ENCODE data around the gene OSTF1.

The OSTF1 gene

GRCh38 chr9:75147638-75148037, 59.3 kb downstream of the OSTF1 start:
- DNase-seq (ENCODE audit: low read depth, low spot score) = peak; percentile 51

GRCh38 chr9:75148561-75148960, 60.2 kb downstream of the OSTF1 start:
- in situ Hi-C loops (cut with HindIII; ENCODE audit: low sequenced_read_pairs) = no loop called here
- TF ChIP-seq, protein P1, sequence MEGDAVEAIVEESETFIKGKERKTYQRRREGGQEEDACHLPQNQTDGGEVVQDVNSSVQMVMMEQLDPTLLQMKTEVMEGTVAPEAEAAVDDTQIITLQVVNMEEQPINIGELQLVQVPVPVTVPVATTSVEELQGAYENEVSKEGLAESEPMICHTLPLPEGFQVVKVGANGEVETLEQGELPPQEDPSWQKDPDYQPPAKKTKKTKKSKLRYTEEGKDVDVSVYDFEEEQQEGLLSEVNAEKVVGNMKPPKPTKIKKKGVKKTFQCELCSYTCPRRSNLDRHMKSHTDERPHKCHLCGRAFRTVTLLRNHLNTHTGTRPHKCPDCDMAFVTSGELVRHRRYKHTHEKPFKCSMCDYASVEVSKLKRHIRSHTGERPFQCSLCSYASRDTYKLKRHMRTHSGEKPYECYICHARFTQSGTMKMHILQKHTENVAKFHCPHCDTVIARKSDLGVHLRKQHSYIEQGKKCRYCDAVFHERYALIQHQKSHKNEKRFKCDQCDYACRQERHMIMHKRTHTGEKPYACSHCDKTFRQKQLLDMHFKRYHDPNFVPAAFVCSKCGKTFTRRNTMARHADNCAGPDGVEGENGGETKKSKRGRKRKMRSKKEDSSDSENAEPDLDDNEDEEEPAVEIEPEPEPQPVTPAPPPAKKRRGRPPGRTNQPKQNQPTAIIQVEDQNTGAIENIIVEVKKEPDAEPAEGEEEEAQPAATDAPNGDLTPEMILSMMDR (IDR thresholded peaks at IDR 0.05; ENCODE audit: low read depth, low read length) = no peak
- H3K4me3 ChIP-seq (ENCODE audit: low read depth, low read length) = no peak overlapping the region
- DNase-seq (ENCODE audit: low read depth, low spot score) = peak; percentile 96

More at GRCh38 chr9:75147638-75148037, 59.3 kb downstream of the OSTF1 start:
- TF ChIP-seq, protein P1 (IDR thresholded peaks at IDR 0.05; ENCODE audit: low read depth, low read length) = no peak
- in situ Hi-C loops (cut with HindIII; ENCODE audit: low sequenced_read_pairs) = no loop called here
- no peak overlapping the region for H3K4me3 ChIP-seq (ENCODE audit: low read depth, low read length)

GRCh38 chr9:75149841-75150241, 61.5 kb downstream of the OSTF1 start:
- no peak for DNase-seq (ENCODE audit: low read depth, low spot score)
- H3K4me3 ChIP-seq (ENCODE audit: low read depth, low read length) = no peak overlapping the region
- TF ChIP-seq, protein P1 (IDR thresholded peaks at IDR 0.05; ENCODE audit: low read depth, low read length) = no peak
- in situ Hi-C loops (cut with HindIII; ENCODE audit: low sequenced_read_pairs) = no loop called here

GRCh38 chr9:75150512-75150911, 62.2 kb downstream of the OSTF1 start:
- no peak for DNase-seq (ENCODE audit: low read depth, low spot score)
- in situ Hi-C loops (cut with HindIII; ENCODE audit: low sequenced_read_pairs) = no loop called here
- no peak overlapping the region for H3K4me3 ChIP-seq (ENCODE audit: low read depth, low read length)
- TF ChIP-seq, protein P1 (IDR thresholded peaks at IDR 0.05; ENCODE audit: low read depth, low read length) = no peak

- in situ Hi-C loops (cut with HindIII; ENCODE audit: low sequenced_read_pairs) = no loop called here
- H3K4me3 ChIP-seq (ENCODE audit: low read depth, low read length) = no peak overlapping the region
- TF ChIP-seq, protein P1 (IDR thresholded peaks at IDR 0.05; ENCODE audit: low read depth, low read length) = no peak
- no peak for DNase-seq (ENCODE audit: low read depth, low spot score)
These were observed 64.1 kb downstream of the OSTF1 start for GRCh38 chr9:75152416-75152815.

DNA sequence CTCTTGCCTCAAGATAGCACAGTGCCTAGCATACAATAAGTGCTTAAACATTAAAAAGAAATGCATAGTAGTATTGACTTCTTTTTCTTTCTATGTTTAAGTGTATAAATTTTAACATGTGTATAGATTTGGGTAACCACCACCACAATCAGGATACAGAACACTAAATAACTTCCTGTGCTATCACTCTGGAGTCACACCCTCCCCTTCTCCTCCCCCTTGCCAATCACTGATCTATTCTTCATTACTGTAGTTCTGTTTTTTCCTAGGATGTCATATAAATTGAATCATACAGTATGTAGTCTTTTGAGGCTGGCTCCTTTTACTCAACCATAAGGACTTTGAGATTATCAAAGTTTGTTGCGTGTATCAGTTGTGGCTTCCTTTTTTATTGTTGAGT, 68.5 kb downstream of the OSTF1 start:
- TF ChIP-seq, protein P1 (IDR thresholded peaks at IDR 0.05; ENCODE audit: low read depth, low read length) = no peak
- no peak overlapping the region for H3K4me3 ChIP-seq (ENCODE audit: low read depth, low read length)
- in situ Hi-C loops (cut with HindIII; ENCODE audit: low sequenced_read_pairs) = no loop called here
- DNase-seq (ENCODE audit: low read depth, low spot score) = no peak

Data from astrocyte of the spinal cord (primary cell).